K562 (cell line): Measurements from ENCODE around the gene TOR1AIP1. TPM values are rescaled to one million over a fixed set of nuclear protein-coding genes. Genes with fewer than 3 reads are reported as not detected.
A peak's percentile ranks its signal among the peaks of the same experiment; 100 is the strongest.

Experiments used
- BCLAF1 ChIP-seq, 2 experiments: fragments of 450-650 bp in 1 of 2; IDR thresholded peaks; 2 replicates each; pipeline ENCODE4 v1.6.1; 2011 to 2017; ENCODE audit warnings: low read depth in 2 of 2, antibody characterized with exemption in 1 of 2, borderline replicate concordance in 1 of 2, low read length in 1 of 2, mild to moderate bottlenecking in 1 of 2, mixed read lengths in 1 of 2; ENCODE audit not compliant: control insufficient read depth in 1 of 2
- DIDO1 ChIP-seq: fragments of 450-650 bp; IDR thresholded peaks from 2 replicates; pipeline ENCODE4 v1.6.1; 2016; ENCODE audit warnings: low read depth, missing biosample characterization, missing genetic modification characterization
- HDAC8 ChIP-seq: fragments of 450-650 bp; IDR thresholded peaks from 2 replicates; pipeline ENCODE4 v1.6.1; 2016; ENCODE audit warnings: mild to moderate bottlenecking, missing genetic modification characterization, moderate library complexity, missing compliant biosample characterization
- HINFP ChIP-seq: fragments of 450-650 bp; conservative IDR thresholded peaks from 2 replicates; pipeline ENCODE4 v1.6.1; 2016; ENCODE audit warnings: missing genetic modification characterization, low read depth, mild to moderate bottlenecking, control low read depth, missing compliant biosample characterization
- HMGXB4 ChIP-seq: sonication (generic); formaldehyde crosslinking; IDR thresholded peaks from 2 replicates; pipeline ENCODE4 v1.8.1; 2023; ENCODE audit warnings: mild to moderate bottlenecking, missing genetic modification reagents
- NFE2L1 ChIP-seq: fragments of 450-650 bp; IDR thresholded peaks from 2 replicates; pipeline ENCODE4 v1.6.1; 2016; ENCODE audit warnings: missing genetic modification characterization, low read depth, mild to moderate bottlenecking, missing compliant biosample characterization, moderate library complexity, borderline replicate concordance
- NUFIP1 ChIP-seq: fragments of 450-650 bp; IDR thresholded peaks from 2 replicates; pipeline ENCODE4 v1.6.1; 2018; ENCODE audit not compliant: partially characterized antibody
- RBFOX2 ChIP-seq: fragments of 200-400 bp; formaldehyde crosslinking; IDR thresholded peaks from 2 replicates; pipeline ENCODE4 v1.6.1; 2017; ENCODE audit warnings: low read depth, mild to moderate bottlenecking, low read length, moderate library complexity
- SNAPC5 ChIP-seq: fragments of 250-450 bp; sonication (Bioruptor Pico); IDR thresholded peaks from 2 replicates; pipeline ENCODE4 v1.8.0; 2021; ENCODE audit warnings: moderate library complexity, mild to moderate bottlenecking, inconsistent platforms
- polyA plus RNA-seq, 8 experiments: library from polyadenylated mRNA; depleted of rRNA in 4 of 8; stranded (reverse) in 5 of 8; unstranded in 3 of 8; fragments of >200 nt; fragmentation: Nextera tagmentation in 2 of 8; fragmentation: Illumina TruSeq in 1 of 8; extraction: Ambion mirVana in 2 of 8; extraction: Trizol in 1 of 8; gene quantifications; 2 replicates each; pipeline versions ENCODE4 v1.2.1 to v1.2.3, GENCODE V29; 2011 to 2014; ENCODE audit warnings: inconsistent platforms in 1 of 8, missing spikeins in 1 of 8
- total RNA-seq, 7 experiments: library from RNA; depleted of rRNA in 6 of 7; stranded (reverse); fragments of >200 nt in 6 of 7; fragmentation: Illumina TruSeq in 2 of 7; extraction: Trizol in 2 of 7; gene quantifications; 2 replicates each; pipeline versions ENCODE4 v1.2.1 to v1.2.3, GENCODE V29; 2011 to 2021; ENCODE audit warnings: low replicate concordance in 1 of 7
- TF ChIP-seq, protein P1 (sequence below): fragments of 450-650 bp; IDR thresholded peaks from 2 replicates; pipeline ENCODE4 v1.7.1; 2018; ENCODE audit warnings: mild to moderate bottlenecking, low read depth; ENCODE audit not compliant: partially characterized antibody
- TF ChIP-seq, protein P2 (sequence below), 2 experiments: IDR thresholded peaks; 2 replicates each; pipeline ENCODE4 v1.6.1; 2012; ENCODE audit warnings: improper control_type of control experiment in 2 of 2, low read depth in 2 of 2, low read length in 2 of 2, borderline replicate concordance in 1 of 2

TOR1AIP1 gene
- total and polyA plus RNA-seq, 9 of the 15 experiments (the other 6 are each of a cell fraction or from before 2014, with no cell fraction given): 18.1 to 46.9 (median 35.5) TPM

DNA sequence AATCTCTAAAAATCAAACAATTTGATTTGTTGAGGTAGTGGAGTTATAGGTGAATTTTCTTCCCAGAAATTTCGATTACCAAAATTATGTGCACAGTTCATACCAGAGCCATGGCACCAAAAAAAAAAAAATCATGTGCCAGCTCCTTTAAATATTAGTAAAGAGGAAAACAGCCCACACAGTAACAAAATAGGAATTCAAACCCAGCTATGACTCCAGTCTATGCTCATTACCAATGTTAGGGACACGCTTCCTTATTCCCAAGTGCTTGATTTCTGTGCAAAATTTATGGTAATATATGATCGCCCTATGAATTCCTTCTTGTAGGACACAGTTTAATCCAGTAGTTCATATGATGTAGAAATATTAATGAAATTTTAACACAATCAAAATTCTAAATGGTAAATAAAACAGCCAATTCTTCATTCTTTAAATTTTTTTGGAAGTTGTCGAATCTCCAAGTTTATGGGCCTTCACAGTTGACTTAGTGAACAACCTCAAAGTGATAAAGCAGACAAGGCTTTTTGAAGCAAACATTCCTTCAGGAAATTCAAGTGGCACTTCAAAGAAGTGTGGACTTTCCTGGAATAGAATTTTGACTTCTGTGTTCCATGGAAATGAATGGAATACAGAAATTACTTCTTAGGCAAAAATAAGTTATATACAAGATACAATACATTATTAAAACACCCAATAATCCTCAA lies 6.3 kb upstream of the TOR1AIP1 start (continued):
- TF ChIP-seq, protein P1, sequence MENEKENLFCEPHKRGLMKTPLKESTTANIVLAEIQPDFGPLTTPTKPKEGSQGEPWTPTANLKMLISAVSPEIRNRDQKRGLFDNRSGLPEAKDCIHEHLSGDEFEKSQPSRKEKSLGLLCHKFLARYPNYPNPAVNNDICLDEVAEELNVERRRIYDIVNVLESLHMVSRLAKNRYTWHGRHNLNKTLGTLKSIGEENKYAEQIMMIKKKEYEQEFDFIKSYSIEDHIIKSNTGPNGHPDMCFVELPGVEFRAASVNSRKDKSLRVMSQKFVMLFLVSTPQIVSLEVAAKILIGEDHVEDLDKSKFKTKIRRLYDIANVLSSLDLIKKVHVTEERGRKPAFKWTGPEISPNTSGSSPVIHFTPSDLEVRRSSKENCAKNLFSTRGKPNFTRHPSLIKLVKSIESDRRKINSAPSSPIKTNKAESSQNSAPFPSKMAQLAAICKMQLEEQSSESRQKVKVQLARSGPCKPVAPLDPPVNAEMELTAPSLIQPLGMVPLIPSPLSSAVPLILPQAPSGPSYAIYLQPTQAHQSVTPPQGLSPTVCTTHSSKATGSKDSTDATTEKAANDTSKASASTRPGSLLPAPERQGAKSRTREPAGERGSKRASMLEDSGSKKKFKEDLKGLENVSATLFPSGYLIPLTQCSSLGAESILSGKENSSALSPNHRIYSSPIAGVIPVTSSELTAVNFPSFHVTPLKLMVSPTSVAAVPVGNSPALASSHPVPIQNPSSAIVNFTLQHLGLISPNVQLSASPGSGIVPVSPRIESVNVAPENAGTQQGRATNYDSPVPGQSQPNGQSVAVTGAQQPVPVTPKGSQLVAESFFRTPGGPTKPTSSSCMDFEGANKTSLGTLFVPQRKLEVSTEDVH: no peak
- no peak for TF ChIP-seq SNAPC5 (CRISPR knock-in tag)
- no peak for TF ChIP-seq HDAC8
- TF ChIP-seq, protein P2, sequence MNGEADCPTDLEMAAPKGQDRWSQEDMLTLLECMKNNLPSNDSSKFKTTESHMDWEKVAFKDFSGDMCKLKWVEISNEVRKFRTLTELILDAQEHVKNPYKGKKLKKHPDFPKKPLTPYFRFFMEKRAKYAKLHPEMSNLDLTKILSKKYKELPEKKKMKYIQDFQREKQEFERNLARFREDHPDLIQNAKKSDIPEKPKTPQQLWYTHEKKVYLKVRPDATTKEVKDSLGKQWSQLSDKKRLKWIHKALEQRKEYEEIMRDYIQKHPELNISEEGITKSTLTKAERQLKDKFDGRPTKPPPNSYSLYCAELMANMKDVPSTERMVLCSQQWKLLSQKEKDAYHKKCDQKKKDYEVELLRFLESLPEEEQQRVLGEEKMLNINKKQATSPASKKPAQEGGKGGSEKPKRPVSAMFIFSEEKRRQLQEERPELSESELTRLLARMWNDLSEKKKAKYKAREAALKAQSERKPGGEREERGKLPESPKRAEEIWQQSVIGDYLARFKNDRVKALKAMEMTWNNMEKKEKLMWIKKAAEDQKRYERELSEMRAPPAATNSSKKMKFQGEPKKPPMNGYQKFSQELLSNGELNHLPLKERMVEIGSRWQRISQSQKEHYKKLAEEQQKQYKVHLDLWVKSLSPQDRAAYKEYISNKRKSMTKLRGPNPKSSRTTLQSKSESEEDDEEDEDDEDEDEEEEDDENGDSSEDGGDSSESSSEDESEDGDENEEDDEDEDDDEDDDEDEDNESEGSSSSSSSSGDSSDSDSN (IDR thresholded peaks at IDR 0.05; ENCODE audit: borderline replicate concordance in 1 of 2, low read depth in 2 of 2, low read length in 2 of 2): no peak
- peak; percentile 38; the same call in 1 of the 2 replicates for TF ChIP-seq RBFOX2
- no peak for TF ChIP-seq HMGXB4 (CRISPR knock-in tag)
- no peak for TF ChIP-seq HINFP (tag)
- TF ChIP-seq NFE2L1 (tag): no peak
- no peak for TF ChIP-seq DIDO1 (tag)
- TF ChIP-seq BCLAF1 (IDR thresholded peaks at IDR 0.05; ENCODE audit: borderline replicate concordance in 1 of 2, control insufficient read depth in 1 of 2, low read depth in 2 of 2, low read length in 1 of 2): no peak
- TF ChIP-seq NUFIP1: no peak
